SKM-1 treated with dmso at 0.1 percent for 144 hours (cell line): Measurements from ENCODE around the gene TPRG1.

ENCODE experiments used
- DNase-seq: peaks from one replicate; lab custom pipeline; 2025; ENCODE audit not compliant: unreplicated experiment; lab: John Stamatoyannopoulos, UW

TPRG1 gene

DNA sequence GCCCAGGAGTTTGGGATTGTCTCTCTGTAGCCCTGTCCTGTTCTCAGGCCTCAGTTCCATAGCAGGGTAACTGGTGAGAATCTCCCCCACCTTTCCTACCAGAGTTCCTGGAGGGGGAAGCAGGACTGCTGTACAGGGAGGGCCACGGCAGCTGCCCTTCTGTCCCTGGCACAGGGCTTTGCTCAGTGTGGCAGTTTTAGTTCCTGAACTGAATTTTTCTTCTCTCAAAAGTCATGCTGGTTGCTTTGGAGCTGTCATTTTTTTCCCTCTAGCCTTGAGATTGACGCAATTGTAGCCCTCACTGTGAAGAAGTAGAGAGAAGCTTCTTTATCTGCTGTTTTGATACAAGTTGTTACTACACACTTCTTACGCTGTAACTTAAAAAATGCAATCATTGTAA is 55.5 kb downstream of the TPRG1 start:
- no peak for DNase-seq

- no peak for DNase-seq
Observed at GRCh38 chr3:189229196-189229828, 57.5 kb downstream of the TPRG1 start.

DNA sequence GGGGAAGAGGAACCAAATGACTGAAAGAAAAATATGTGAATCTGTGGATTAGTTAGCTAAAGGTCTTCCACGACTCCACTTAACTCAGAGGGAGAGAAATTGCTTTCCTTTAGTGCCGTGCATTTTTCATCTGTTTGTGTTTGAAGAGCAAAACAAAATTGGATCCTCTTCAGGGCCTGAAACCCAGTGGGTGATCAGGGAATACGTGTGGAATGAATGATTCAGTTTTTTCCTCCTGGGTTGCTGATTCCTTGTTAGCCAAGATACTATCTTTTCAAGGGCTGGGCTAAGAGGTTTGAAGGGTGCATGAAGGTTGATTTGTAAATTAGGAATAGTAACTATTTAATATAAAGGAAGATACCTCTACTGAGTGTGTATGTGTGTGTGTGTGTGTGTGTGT is 61.0 kb downstream of the TPRG1 start:
- DNase-seq = no peak

DNA sequence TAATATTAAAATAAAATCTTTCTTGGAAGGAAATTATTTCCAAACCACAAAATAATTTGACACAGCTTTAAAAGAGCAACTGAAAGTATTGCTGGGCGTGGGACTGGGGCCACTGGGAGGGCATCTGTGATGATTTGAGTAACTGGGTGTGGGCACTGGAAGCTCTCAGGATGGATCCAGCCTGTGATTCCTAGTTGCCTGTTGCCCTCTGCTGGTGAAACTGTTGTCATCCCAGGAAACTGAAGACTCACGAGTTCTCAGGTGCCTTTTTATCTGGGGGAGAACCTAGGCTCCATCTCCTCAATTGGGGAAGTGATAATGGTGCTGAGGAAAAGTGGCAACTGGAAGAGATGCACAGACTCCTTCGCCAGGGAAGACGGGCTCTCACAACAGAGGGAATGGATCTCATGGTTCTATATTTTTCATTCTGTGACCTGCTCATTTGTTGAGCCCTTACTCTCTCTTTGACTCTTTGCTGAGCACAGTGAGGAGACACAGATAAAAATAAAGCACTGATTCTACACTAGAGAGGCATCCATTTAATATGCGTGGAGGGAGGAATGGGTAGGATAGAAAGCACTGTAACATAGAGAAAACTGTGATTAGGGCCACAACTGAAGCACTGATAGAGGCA is 61.6 kb downstream of the TPRG1 start:
- DNase-seq = peak; percentile 16

GRCh38 chr3:189235214-189235613 is 63.4 kb downstream of the TPRG1 start:
- no peak for DNase-seq

DNA sequence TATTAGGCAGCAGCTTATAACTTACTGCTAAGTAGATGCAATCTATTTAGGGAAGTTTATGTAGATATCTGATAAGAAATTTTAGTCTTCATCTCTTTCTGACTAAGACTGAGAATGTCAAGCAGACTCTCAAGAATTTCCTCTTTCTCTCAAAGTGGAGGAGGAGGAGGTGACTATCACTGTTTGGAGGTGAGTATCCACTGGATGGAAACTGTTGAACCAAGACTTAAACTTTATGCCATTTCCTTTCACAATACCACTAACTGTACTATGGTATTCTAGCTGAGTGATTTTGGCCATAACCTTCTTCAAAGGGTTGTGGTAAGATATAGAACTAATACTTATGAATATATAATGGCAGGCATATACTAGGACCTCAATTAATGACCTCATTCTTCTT is 64.6 kb downstream of the TPRG1 start:
- DNase-seq = peak; percentile 5

- no peak for DNase-seq
Observed at GRCh38 chr3:189237526-189237925, 65.8 kb downstream of the TPRG1 start.

DNA sequence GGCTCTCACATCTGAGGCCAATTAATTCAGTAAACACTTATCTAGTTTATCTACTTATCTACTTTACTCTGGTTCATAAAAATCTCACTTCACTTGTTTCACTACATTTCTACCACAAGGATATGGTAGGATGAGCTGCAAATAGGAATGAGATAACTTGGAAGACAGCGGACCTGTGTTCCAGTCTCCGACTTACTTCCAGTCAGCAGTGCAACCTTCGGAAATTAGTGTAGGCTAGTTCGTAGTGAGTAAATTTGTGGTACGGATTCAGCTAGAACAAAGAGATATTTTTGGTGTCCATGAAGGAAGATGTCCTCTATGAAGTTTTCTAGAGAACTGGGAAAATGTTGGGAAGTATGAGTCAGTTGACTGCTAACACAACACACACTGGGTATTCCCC is 66.3 kb downstream of the TPRG1 start:
- DNase-seq = no peak

DNA sequence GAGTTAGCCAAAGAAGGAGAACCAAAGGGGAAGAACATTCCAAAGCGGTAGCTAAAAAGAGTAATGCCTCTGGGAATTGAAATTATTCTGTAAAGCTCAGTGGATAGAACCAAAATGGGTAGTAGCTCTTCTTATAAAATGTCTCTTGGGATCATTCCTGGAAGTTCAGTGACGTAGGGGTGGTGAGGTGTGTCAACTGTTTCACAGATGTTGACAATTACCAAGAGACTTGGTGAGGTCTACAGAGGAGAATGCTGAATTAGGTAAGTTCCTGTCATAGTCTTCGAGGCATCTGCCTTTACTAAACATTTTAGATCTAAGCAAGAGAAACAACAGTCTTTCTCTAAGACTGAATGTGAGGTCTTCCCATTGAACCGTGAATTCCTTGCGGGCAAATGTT is 67.8 kb downstream of the TPRG1 start:
- no peak for DNase-seq

DNA sequence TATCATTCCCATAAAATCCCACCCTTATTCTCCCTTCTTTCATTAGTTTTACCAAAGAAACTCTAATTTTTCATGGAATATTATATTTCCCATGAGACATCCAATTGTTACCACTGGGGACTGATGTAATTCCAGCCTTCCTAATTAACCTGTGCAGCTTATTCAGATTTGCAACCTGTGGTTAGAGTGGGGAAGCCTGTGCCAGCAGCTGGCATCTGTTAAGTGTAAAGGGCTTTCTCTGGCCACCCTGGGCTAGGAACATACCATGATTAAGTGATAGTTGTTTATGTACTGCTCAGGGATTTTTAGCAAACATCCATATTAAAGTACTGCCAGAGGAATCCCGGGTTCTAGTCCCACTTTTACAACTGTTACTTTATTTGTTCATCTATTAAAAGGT is 78.2 kb downstream of the TPRG1 start:
- no peak for DNase-seq

- no peak for DNase-seq
Observed at GRCh38 chr3:189258261-189258660, 86.5 kb downstream of the TPRG1 start.

GRCh38 chr3:189260556-189261493 is 89.1 kb downstream of the TPRG1 start:
- no peak for DNase-seq

DNA sequence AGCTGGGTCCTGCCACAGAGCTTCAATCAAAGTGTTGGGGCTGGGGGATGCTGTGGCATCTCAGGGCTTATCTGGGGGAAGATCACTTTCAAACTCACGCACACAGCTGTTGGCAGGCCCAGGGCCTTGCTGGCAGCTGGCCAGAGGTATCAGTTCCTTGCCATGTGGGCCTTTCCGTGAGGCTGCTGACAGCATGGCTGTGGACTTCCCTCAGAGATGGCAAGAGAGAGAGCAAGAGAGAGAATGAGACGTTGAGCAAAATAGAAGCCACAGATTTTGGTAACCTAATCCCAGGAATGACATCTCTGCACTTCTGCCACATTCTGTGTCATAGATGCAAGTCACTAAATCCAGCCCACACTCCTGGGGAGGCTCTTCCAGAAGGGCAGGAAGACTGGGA is 91.0 kb downstream of the TPRG1 start:
- DNase-seq = no peak

DNA sequence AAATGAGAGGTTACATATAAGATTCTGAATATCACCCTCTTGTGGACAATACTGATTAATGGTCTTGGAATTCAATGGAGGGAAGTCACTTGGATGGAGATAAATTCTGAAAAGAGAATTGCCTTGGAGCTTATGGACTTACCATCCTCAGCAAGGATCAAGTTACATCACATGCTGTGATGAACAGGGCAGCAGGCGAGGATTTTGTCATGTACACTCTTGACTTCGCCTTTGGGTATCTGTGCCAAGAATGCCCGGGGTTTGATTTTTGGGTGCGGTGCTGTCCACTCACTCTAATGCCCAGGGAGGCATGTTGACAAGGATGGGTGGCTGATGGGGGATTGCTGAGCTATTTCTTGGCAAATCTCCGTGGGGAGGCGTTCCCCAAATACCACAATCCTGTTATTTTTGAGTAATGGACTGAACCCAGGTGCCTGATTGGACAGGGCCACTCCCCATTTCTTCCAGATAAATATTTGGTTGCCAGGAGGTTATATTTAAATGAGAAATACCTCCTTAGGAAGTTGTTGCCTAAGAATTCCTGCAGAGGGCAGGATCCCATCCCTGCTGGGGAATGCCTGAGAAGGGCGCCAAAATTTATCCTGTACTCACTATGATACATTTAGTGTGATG is 96.3 kb downstream of the TPRG1 start:
- DNase-seq = no peak

DNA sequence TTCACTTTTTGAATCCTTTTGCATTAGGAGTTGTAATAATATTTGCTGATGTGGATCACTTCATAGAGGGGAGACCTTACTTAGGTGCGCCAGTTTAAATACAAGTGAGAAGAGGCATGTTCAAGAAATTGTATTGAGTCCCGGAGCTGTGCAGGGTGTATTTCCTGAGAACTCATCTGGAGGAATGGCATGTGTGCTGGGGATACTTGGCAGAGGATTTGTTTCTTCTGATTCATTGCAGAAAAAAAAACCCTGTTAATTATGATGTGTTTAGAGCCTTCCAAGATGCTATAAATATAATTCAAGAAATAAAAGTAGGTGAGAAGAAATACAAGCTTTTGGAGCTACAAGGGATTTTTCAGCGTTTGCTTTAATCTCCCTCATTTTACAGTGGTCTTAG is 97.6 kb downstream of the TPRG1 start:
- DNase-seq = no peak

GRCh38 chr3:189270248-189270832 is 98.6 kb downstream of the TPRG1 start:
- peak; percentile 67 for DNase-seq

DNA sequence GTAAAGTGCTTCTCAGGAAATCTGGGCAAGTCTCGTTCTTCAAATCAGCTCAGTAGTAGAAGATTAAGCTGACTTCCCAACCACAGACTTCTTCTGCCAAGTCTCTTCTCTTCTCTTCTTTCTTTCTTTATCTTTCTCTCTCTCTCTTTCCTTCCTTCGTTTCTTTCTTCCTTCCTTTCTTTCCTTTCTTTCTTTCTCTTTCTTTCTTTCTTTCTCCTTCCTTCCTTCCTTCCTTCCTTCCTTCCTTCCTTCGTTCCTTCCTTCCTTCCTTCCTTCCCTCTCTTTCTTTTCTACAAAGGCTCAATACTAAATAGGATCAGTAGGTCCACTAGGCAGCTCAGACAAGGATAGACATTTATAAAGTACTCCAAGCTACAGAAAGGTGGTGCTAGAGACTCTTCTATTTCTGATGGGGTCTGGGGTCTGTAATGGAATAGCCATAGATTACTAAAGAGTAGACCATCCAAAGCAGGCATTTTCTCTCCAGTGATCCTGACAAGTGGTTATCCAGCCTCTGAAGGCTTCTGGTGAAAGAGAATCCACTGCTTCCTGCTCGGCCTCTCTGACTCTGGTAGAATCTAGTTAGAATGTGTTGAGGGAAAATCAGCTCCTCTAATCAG is 100.8 kb downstream of the TPRG1 start:
- DNase-seq = peak; percentile 18

DNA sequence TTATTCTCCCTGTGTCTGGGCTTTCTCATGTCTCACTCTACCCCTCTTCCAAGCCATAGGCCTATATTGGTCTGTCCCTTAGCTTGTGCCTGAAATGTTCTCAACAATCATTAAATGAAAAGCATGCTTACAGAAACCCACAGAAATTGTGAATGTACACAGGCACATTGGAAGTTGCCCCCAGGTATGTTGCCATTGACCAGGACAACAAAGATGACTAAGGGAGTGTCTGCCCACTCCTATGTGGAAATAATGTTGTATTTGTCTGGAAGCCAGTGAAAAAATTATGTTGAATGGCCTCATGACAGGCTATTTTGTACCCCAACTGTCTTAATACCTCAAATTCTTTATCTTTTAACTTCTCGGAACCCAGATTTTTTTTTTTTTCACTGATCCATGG is 102.0 kb downstream of the TPRG1 start:
- no peak for DNase-seq

DNA sequence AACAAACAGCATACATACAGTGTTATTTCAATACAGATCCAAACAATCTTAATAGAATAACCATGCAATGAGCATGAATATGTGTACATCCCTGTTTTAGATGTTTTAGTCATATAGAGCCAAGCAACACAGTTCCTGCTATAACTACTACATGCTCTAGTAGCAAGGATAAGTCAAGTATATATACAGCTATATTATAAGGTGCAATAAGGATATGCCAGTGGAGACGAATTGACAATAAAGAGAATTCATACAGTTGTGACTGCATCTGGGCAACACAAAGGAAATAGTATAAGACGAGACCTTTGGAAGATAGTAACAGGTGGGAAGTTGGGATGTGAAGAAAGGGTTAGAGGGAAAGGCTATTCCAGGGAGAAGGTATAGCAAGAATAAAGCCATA is 103.4 kb downstream of the TPRG1 start:
- no peak for DNase-seq

DNA sequence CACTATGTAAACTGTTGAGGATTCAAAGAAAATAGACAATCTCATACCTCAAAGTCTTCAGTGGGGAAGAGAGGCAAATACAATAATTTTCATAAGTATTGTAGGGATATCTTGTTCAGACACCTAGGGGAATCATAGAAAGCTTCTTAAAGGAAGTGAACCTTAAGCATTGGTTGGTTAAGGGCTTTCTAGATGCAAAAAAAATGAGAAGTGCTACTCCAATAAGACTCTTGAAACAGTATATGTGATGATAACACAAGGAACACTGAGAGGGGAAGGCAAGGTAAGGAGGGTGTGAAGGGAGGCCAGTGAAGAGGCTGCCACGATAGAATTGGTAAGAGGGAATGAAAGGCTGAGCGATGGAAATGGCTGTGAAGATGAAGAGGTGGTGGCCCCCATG is 104.1 kb downstream of the TPRG1 start:
- no peak for DNase-seq
